Inflammatory macrophage treated with lipopolysaccharide for 1 hour (primary cell): ENCODE data around the gene FRMD1.
"Not testable (repeated sequence)": the region's sequence is repeated elsewhere in the genome, so short reads cannot be mapped to it uniquely, and the experiment has no call there.

Experiments used
- DNase-seq, 2 donors: peaks; one replicate each; pipeline ENCODE4 v3.0.0-alpha.2; 2020 to 2022

The FRMD1 gene

GRCh38 chr6:168093634-168094033 is 14.6 kb upstream of the FRMD1 start:
- DNase-seq, result no peak

- peak in 1 of 2 donors; percentile 3 for DNase-seq
These were observed 14.1 kb upstream of the FRMD1 start for GRCh38 chr6:168093071-168093505.

GRCh38 chr6:168092541-168092940 is 13.5 kb upstream of the FRMD1 start:
- DNase-seq, result no peak

GRCh38 chr6:168091381-168092264 is 12.6 kb upstream of the FRMD1 start:
- no peak for DNase-seq

- DNase-seq, result no peak
These were observed 11.7 kb upstream of the FRMD1 start for GRCh38 chr6:168090706-168091105.

- DNase-seq, result no peak
These were observed 11.2 kb upstream of the FRMD1 start for GRCh38 chr6:168090064-168090690.

GRCh38 chr6:168089186-168090063 is 10.4 kb upstream of the FRMD1 start:
- no peak for DNase-seq

- DNase-seq, result no peak
These were observed 9.4 kb upstream of the FRMD1 start for GRCh38 chr6:168088161-168089053.

- DNase-seq, result no peak
These were observed 8.6 kb upstream of the FRMD1 start for GRCh38 chr6:168087436-168088160.

- DNase-seq, result no peak
These were observed 7.6 kb upstream of the FRMD1 start for GRCh38 chr6:168086616-168087015.

GRCh38 chr6:168086066-168086465 is 7.1 kb upstream of the FRMD1 start:
- no peak for DNase-seq

- no peak for DNase-seq
These were observed 5.6 kb upstream of the FRMD1 start for GRCh38 chr6:168084465-168085160.

- no peak for DNase-seq
These were observed 4.5 kb upstream of the FRMD1 start for GRCh38 chr6:168083514-168083885.

GRCh38 chr6:168082860-168083513 is 4.0 kb upstream of the FRMD1 start:
- no peak for DNase-seq

GRCh38 chr6:168081858-168082546 is 3.0 kb upstream of the FRMD1 start:
- no peak for DNase-seq

GRCh38 chr6:168080393-168081077 is 1.5 kb upstream of the FRMD1 start:
- DNase-seq, result no peak

- DNase-seq, result no peak
These were observed 653 bp downstream of the FRMD1 start for GRCh38 chr6:168078175-168078942.

GRCh38 chr6:168077401-168077800 is 1.6 kb downstream of the FRMD1 start:
- not testable (repeated sequence) for DNase-seq
